ENCODE results near the gene TDRD6. TPM values are rescaled to one million over a fixed set of nuclear protein-coding genes. Genes with fewer than 3 reads are reported as not detected.
"Not testable (repeated sequence)": the region's sequence is repeated elsewhere in the genome, so short reads cannot be mapped to it uniquely, and the experiment has no call there.

Gene TDRD6
- total RNA-seq, 2 experiments from 2014 or later = not detected

- H3K27ac Mint-ChIP-seq = no peak within 1 kb of the TSS
- POLR2A ChIA-PET = no interaction called here
- CTCF ChIA-PET = no interaction called here
- no peak within 1 kb of the TSS for H3K4me3 Mint-ChIP-seq
- peaks cover 47% of the 10 kb centered on the region for H3K27me3 Mint-ChIP-seq
- intact Hi-C loops (cut with micrococcal nuclease) = no loop called here
- H3K4me1 Mint-ChIP-seq (ENCODE audit: low read depth) = peaks cover 7% of the 10 kb centered on the region
- DNase-seq = no peak
- H3K9me3 Mint-ChIP-seq = no peaks in the 10 kb centered on the region
- H3K36me3 Mint-ChIP-seq = no peaks in the 10 kb centered on the region
Measured at GRCh38 chr6:46734867-46735719, 47.4 kb downstream of the TDRD6 start, which contains the start of gene PLA2G7. Gene PLA2G7 (minus strand): TSS chr6:46735375. CDS start chr6:46722891, 12,484 bp downstream.

- Mint-ChIP-seq H3K4me1 (ENCODE audit: low read depth) (peaks cover 7% of the 10 kb centered on the region), H3K36me3 (no peaks in the 10 kb centered on the region), H3K9me3 (no peaks in the 10 kb centered on the region), H3K4me3 (no peak overlapping the region), H3K27ac (no peak overlapping the region), H3K27me3 (peaks cover 47% of the 10 kb centered on the region)
- ChIA-PET CTCF (no interaction called here), POLR2A (no interaction called here)
- DNase-seq = no peak
- intact Hi-C loops (cut with micrococcal nuclease) = no loop called here
Measured at GRCh38 chr6:46735720-46736031, 48.0 kb downstream of the TDRD6 start.

- Mint-ChIP-seq H3K9me3 (no peaks in the 10 kb centered on the region), H3K36me3 (no peaks in the 10 kb centered on the region), H3K27me3 (peaks cover 43% of the 10 kb centered on the region), H3K27ac (no peak overlapping the region), H3K4me3 (no peak overlapping the region), H3K4me1 (ENCODE audit: low read depth) (peaks cover 7% of the 10 kb centered on the region)
- ChIA-PET CTCF (no interaction called here), POLR2A (no interaction called here)
- intact Hi-C loops (cut with micrococcal nuclease) = no loop called here
- DNase-seq = no peak
Measured at GRCh38 chr6:46736906-46737305, 49.2 kb downstream of the TDRD6 start.

- Mint-ChIP-seq H3K27me3 (peaks cover 14% of the 10 kb centered on the region), H3K27ac (no peak overlapping the region), H3K9me3 (no peaks in the 10 kb centered on the region), H3K36me3 (no peaks in the 10 kb centered on the region), H3K4me1 (ENCODE audit: low read depth) (no peaks in the 10 kb centered on the region), H3K4me3 (no peak overlapping the region)
- CTCF ChIA-PET = no interaction called here
- POLR2A ChIA-PET = no interaction called here
- no peak for DNase-seq
- intact Hi-C loops (cut with micrococcal nuclease) = no loop called here
Measured at GRCh38 chr6:46741482-46741881, 53.8 kb downstream of the TDRD6 start.

GRCh38 chr6:46741910-46742309 is 54.2 kb downstream of the TDRD6 start:
- no peak overlapping the region for H3K4me3 Mint-ChIP-seq
- H3K36me3 Mint-ChIP-seq = no peaks in the 10 kb centered on the region
- H3K9me3 Mint-ChIP-seq = no peaks in the 10 kb centered on the region
- H3K27ac Mint-ChIP-seq = no peak overlapping the region
- POLR2A ChIA-PET = no interaction called here
- CTCF ChIA-PET = no interaction called here
- intact Hi-C loops (cut with micrococcal nuclease) = no loop called here
- no peak for DNase-seq
- no peaks in the 10 kb centered on the region for H3K4me1 Mint-ChIP-seq (ENCODE audit: low read depth)
- peaks cover 12% of the 10 kb centered on the region for H3K27me3 Mint-ChIP-seq

- H3K4me1 Mint-ChIP-seq (ENCODE audit: low read depth) = no peaks in the 10 kb centered on the region
- H3K9me3 Mint-ChIP-seq = no peaks in the 10 kb centered on the region
- intact Hi-C loops (cut with micrococcal nuclease) = no loop called here
- peaks cover 5% of the 10 kb centered on the region for H3K27me3 Mint-ChIP-seq
- no peak for DNase-seq
- H3K27ac Mint-ChIP-seq = no peak overlapping the region
- no peak overlapping the region for H3K4me3 Mint-ChIP-seq
- CTCF ChIA-PET = no interaction called here
- no peaks in the 10 kb centered on the region for H3K36me3 Mint-ChIP-seq
- POLR2A ChIA-PET = no interaction called here
Measured at GRCh38 chr6:46743425-46744158, 55.9 kb downstream of the TDRD6 start.

GRCh38 chr6:46744159-46744725 is 56.6 kb downstream of the TDRD6 start:
- intact Hi-C loops (cut with micrococcal nuclease); POLR2A ChIA-PET; H3K4me1 Mint-ChIP-seq (ENCODE audit: low read depth); H3K27me3 Mint-ChIP-seq; H3K36me3 Mint-ChIP-seq; H3K4me3 Mint-ChIP-seq; CTCF ChIA-PET; H3K27ac Mint-ChIP-seq; H3K9me3 Mint-ChIP-seq; DNase-seq: not testable (repeated sequence)

GRCh38 chr6:46745973-46746372 is 58.3 kb downstream of the TDRD6 start:
- Mint-ChIP-seq H3K9me3 (no peaks in the 10 kb centered on the region), H3K4me3 (no peak overlapping the region), H3K27ac (no peak overlapping the region), H3K36me3 (no peaks in the 10 kb centered on the region), H3K4me1 (ENCODE audit: low read depth) (no peaks in the 10 kb centered on the region), H3K27me3 (peaks cover 5% of the 10 kb centered on the region)
- ChIA-PET CTCF (no interaction called here), POLR2A (no interaction called here)
- DNase-seq = no peak
- intact Hi-C loops (cut with micrococcal nuclease) = no loop called here

- Mint-ChIP-seq H3K4me1 (ENCODE audit: low read depth) (no peaks in the 10 kb centered on the region), H3K4me3 (no peak within 1 kb of the TSS), H3K36me3 (no peaks in the 10 kb centered on the region), H3K27ac (no peak within 1 kb of the TSS), H3K27me3 (peaks cover 5% of the 10 kb centered on the region), H3K9me3 (no peaks in the 10 kb centered on the region)
- intact Hi-C loops (cut with micrococcal nuclease) = no loop called here
- ChIA-PET CTCF (no interaction called here), POLR2A (no interaction called here)
- DNase-seq = no peak
Measured at GRCh38 chr6:46746696-46747095, 59.0 kb downstream of the TDRD6 start, which contains the start of gene ANKRD66. Gene ANKRD66 (plus strand): TSS chr6:46746933. CDS start chr6:46751949, 5,016 bp downstream.

- H3K27ac Mint-ChIP-seq = no peak overlapping the region
- POLR2A ChIA-PET = no interaction called here
Measured at GRCh38 chr6:46748940-46749503, 61.3 kb downstream of the TDRD6 start.

GRCh38 chr6:46749731-46750130 is 62.0 kb downstream of the TDRD6 start:
- Mint-ChIP-seq H3K27ac (no peak overlapping the region), H3K36me3 (no peaks in the 10 kb centered on the region), H3K27me3 (peaks cover 5% of the 10 kb centered on the region), H3K4me3 (no peak overlapping the region), H3K9me3 (no peaks in the 10 kb centered on the region), H3K4me1 (ENCODE audit: low read depth) (no peaks in the 10 kb centered on the region)
- intact Hi-C loops (cut with micrococcal nuclease) = no loop called here
- DNase-seq = no peak
- CTCF ChIA-PET = no interaction called here
- POLR2A ChIA-PET = no interaction called here

More at GRCh38 chr6:46748940-46749503, 61.3 kb downstream of the TDRD6 start:
- CTCF ChIA-PET = no interaction called here
- Mint-ChIP-seq H3K9me3 (no peaks in the 10 kb centered on the region), H3K27me3 (peaks cover 7% of the 10 kb centered on the region), H3K4me1 (ENCODE audit: low read depth) (no peaks in the 10 kb centered on the region), H3K4me3 (no peak overlapping the region), H3K36me3 (no peaks in the 10 kb centered on the region)
- DNase-seq = no peak
- intact Hi-C loops (cut with micrococcal nuclease) = no loop called here

- Mint-ChIP-seq H3K4me3 (no peak overlapping the region), H3K4me1 (ENCODE audit: low read depth) (no peaks in the 10 kb centered on the region), H3K9me3 (no peaks in the 10 kb centered on the region), H3K27me3 (peaks cover 1% of the 10 kb centered on the region), H3K36me3 (no peaks in the 10 kb centered on the region), H3K27ac (no peak overlapping the region)
- intact Hi-C loops (cut with micrococcal nuclease) = no loop called here
- ChIA-PET CTCF (no interaction called here), POLR2A (no interaction called here)
- DNase-seq = no peak
Measured at GRCh38 chr6:46751658-46752057, 64.0 kb downstream of the TDRD6 start.

Measured in activated CD4-positive, alpha-beta memory T cell treated with anti-CD3 and anti-CD28 coated beads for 36 hours (primary cell).